NCI-H345 (cell line): ENCODE data around the gene PREX1.

Experiments used
- DNase-seq: peaks from one replicate; lab custom pipeline; 2025; lab: John Stamatoyannopoulos, UW

Gene PREX1

DNA sequence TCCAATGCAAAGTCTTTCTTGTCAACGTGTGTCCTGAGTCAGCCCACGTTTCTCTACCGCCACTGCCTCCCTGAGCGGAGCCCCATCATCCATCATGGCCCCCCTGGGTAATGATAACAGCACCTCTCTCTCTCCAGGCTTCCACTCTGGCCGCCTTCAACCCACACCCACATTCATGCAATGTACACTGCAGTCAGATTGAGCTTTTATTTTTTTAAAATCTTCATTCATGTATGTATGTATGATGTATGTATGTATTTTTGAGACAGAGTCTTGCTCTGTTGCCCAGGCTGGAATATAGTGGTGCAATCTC is 245.2 kb downstream of the PREX1 start:
- DNase-seq = no peak

GRCh38 chr20:48581167-48581566 is 246.6 kb downstream of the PREX1 start:
- no peak for DNase-seq

DNA sequence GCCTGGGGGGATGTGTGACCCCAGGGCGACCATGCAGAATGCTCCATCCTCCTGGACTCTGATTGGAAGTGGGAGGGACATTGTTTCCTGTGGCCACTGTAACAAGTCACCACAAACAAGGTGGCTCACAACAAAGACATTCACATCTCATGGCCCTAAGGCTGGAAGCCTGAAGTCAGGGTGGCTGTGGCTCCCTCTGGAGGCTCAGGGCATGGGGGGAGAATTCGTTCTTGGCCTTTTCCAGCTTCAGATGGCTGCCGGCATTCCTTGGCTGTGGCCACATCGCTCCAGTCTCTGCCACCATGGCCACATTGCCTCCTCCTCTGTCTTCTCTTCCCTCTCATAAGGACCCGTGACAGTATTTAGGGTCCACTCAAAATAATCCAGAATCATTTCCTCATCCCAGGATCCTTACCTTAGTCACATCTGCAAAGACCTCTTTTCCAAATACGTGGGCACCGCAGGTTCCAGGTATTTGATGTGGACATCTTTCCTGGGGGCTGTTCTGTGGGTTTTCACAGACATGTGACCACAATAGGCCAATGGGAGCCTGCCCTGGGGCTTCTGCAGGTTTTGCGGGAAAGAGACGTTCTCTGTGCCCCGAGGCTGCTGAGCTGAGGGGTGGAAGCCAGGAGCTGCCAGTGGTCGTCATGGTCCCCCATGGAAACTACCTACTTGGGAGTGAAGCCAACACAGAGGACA is 249.3 kb downstream of the PREX1 start:
- DNase-seq = no peak

DNA sequence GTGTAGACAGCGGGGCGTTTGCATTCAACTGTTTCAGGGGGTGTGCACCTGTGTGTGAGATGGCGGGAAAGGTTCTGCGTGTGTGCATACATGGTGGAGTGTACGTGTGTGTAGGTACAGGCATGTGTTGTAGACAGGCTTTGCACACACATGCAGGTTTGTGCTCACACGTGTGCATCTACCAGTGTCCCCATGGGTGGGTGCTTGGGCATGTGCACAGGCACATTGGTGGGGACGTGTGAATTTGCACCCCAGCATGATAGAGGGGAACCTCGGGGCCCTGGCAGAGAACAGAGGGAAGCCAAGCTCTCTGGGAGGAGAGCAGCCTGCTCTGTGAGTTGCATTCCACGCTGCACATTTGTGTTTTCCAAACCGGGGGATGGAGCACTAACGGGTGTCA is 250.2 kb downstream of the PREX1 start:
- DNase-seq = no peak

GRCh38 chr20:48574383-48574782 is 253.4 kb downstream of the PREX1 start:
- DNase-seq = peak; percentile 20
